HG03280 (cell line): ENCODE results near the gene ACVR1B.

Experiments used
- ATAC-seq: cut with Tn5 transposase; IDR thresholded peaks from one replicate; pipeline ENCODE4 v1.9.1; 2021; ENCODE audit warnings: mild to moderate bottlenecking, moderate library complexity; ENCODE audit not compliant: unreplicated experiment

ACVR1B gene

GRCh38 chr12:52020539-52021336, 69.2 kb downstream of the ACVR1B start:
- no peak for ATAC-seq

GRCh38 chr12:52022841-52023181, 71.3 kb downstream of the ACVR1B start:
- ATAC-seq, result no peak

GRCh38 chr12:52023182-52023975, 71.9 kb downstream of the ACVR1B start:
- ATAC-seq, result no peak

GRCh38 chr12:52023976-52024688, 72.6 kb downstream of the ACVR1B start:
- ATAC-seq, result no peak

GRCh38 chr12:52024845-52025230, 73.3 kb downstream of the ACVR1B start:
- no peak for ATAC-seq

GRCh38 chr12:52026263-52026662, 74.8 kb downstream of the ACVR1B start:
- no peak for ATAC-seq

- no peak for ATAC-seq
Measured at GRCh38 chr12:52027085-52027843, 75.8 kb downstream of the ACVR1B start.

GRCh38 chr12:52029685-52030084, 78.2 kb downstream of the ACVR1B start:
- no peak for ATAC-seq

- no peak for ATAC-seq
Measured at GRCh38 chr12:52032446-52032803, 80.9 kb downstream of the ACVR1B start.

GRCh38 chr12:52032804-52033445, 81.4 kb downstream of the ACVR1B start:
- ATAC-seq, result peak; percentile 93

GRCh38 chr12:52033446-52034140, 82.1 kb downstream of the ACVR1B start:
- ATAC-seq, result no peak

GRCh38 chr12:52035190-52035589, 83.7 kb downstream of the ACVR1B start:
- no peak for ATAC-seq

- ATAC-seq, result no peak
Measured at GRCh38 chr12:52035926-52036325, 84.4 kb downstream of the ACVR1B start.

GRCh38 chr12:52036587-52037171, 85.2 kb downstream of the ACVR1B start:
- peak; percentile 41 for ATAC-seq

- no peak for ATAC-seq
Measured at GRCh38 chr12:52037248-52037861, 85.9 kb downstream of the ACVR1B start.

- ATAC-seq, result no peak
Measured at GRCh38 chr12:52038447-52038846, 86.9 kb downstream of the ACVR1B start.

GRCh38 chr12:52041035-52041434, 89.5 kb downstream of the ACVR1B start:
- no peak for ATAC-seq

GRCh38 chr12:52041695-52042123, 90.2 kb downstream of the ACVR1B start:
- ATAC-seq, result no peak
